ENCODE results near the gene AKAP8L. TPM values are rescaled to one million over a fixed set of nuclear protein-coding genes. Genes with fewer than 3 reads are reported as not detected.
A peak's percentile ranks its signal among the peaks of the same experiment; 100 is the strongest.

Gene AKAP8L
- total RNA-seq, 4 donors from 2014 or later = 82.4 to 157 (median 117) TPM

- peak overlapping the region; percentile 69 to 78 for H3K27ac ChIP-seq
- peak; percentile 43 to 64 for DNase-seq
- TF ChIP-seq POLR2A (IDR thresholded peaks at IDR 0.05) = no peak
- peak in 3 of 4 experiments; percentile 37 to 43 (median 42) for TF ChIP-seq CTCF (IDR thresholded peaks at IDR 0.05)
Measured at GRCh38 chr19:15437355-15438123, 18.8 kb upstream of the AKAP8L start.

GRCh38 chr19:15436826-15437110 is 18.0 kb upstream of the AKAP8L start:
- peak in 1 of 2 donors; percentile 14 for DNase-seq
- TF ChIP-seq CTCF (IDR thresholded peaks at IDR 0.05) = no peak
- no peak for TF ChIP-seq POLR2A (IDR thresholded peaks at IDR 0.05)
- H3K36me3 ChIP-seq = no peaks in the 10 kb centered on the region
- peak overlapping the region; percentile 69 to 78 for H3K27ac ChIP-seq
- H3K9me3 ChIP-seq = no peaks in the 10 kb centered on the region
- no peaks in the 10 kb centered on the region for H3K27me3 ChIP-seq
- peaks cover 0 to 20% of the 10 kb centered on the region in 2 donors for H3K4me1 ChIP-seq
- H3K4me3 ChIP-seq = no peak overlapping the region
- intact Hi-C loops (cut with DNase I; ENCODE audit: low total_unique reads) = no loop called here

More at GRCh38 chr19:15437355-15438123, 18.8 kb upstream of the AKAP8L start:
- Histone ChIP-seq H3K27me3 (no peaks in the 10 kb centered on the region), H3K4me1 (peaks cover 0 to 18% of the 10 kb centered on the region in 2 donors), H3K9me3 (no peaks in the 10 kb centered on the region), H3K36me3 (no peaks in the 10 kb centered on the region), H3K4me3 (no peak overlapping the region)
- intact Hi-C loops (cut with DNase I; ENCODE audit: low total_unique reads) = no loop called here

- Histone ChIP-seq H3K27ac (peak overlapping the region; percentile 69 to 78), H3K4me3 (no peak overlapping the region), H3K4me1 (peaks cover 2 to 22% of the 10 kb centered on the region in 2 donors), H3K27me3 (no peaks in the 10 kb centered on the region), H3K9me3 (no peaks in the 10 kb centered on the region), H3K36me3 (no peaks in the 10 kb centered on the region)
- TF ChIP-seq CTCF (IDR thresholded peaks at IDR 0.05) = no peak
- no peak for TF ChIP-seq POLR2A (IDR thresholded peaks at IDR 0.05)
- peak in 1 of 2 donors; percentile 19 for DNase-seq
- intact Hi-C loops (cut with DNase I; ENCODE audit: low total_unique reads) = no loop called here
Measured at GRCh38 chr19:15436012-15436825, 17.4 kb upstream of the AKAP8L start.

- H3K4me3 ChIP-seq = peak overlapping the region; percentile 56 to 70
- peaks cover 9 to 31% of the 10 kb centered on the region in 2 donors for H3K4me1 ChIP-seq
- intact Hi-C loops (cut with DNase I; ENCODE audit: low total_unique reads) = no loop called here
Measured at GRCh38 chr19:15433519-15434069, 14.8 kb upstream of the AKAP8L start.

More at GRCh38 chr19:15433519-15434069, 14.8 kb upstream of the AKAP8L start:
- TF ChIP-seq POLR2A (IDR thresholded peaks at IDR 0.05) (no peak), CTCF (IDR thresholded peaks at IDR 0.05) (no peak)
- Histone ChIP-seq H3K27ac (peak overlapping the region; percentile 87 to 88), H3K36me3 (no peaks in the 10 kb centered on the region), H3K27me3 (no peaks in the 10 kb centered on the region), H3K9me3 (no peaks in the 10 kb centered on the region)
- DNase-seq = no peak
